GM19468 (cell line): ENCODE data around the gene KCNQ2.

ENCODE experiments used
- ATAC-seq: cut with Tn5 transposase; IDR thresholded peaks from one replicate; pipeline ENCODE4 v1.9.1; 2021; ENCODE audit warnings: mild to moderate bottlenecking, moderate library complexity, moderate number of reproducible peaks; ENCODE audit not compliant: unreplicated experiment; ENCODE audit errors: extremely low read depth

KCNQ2 gene

DNA sequence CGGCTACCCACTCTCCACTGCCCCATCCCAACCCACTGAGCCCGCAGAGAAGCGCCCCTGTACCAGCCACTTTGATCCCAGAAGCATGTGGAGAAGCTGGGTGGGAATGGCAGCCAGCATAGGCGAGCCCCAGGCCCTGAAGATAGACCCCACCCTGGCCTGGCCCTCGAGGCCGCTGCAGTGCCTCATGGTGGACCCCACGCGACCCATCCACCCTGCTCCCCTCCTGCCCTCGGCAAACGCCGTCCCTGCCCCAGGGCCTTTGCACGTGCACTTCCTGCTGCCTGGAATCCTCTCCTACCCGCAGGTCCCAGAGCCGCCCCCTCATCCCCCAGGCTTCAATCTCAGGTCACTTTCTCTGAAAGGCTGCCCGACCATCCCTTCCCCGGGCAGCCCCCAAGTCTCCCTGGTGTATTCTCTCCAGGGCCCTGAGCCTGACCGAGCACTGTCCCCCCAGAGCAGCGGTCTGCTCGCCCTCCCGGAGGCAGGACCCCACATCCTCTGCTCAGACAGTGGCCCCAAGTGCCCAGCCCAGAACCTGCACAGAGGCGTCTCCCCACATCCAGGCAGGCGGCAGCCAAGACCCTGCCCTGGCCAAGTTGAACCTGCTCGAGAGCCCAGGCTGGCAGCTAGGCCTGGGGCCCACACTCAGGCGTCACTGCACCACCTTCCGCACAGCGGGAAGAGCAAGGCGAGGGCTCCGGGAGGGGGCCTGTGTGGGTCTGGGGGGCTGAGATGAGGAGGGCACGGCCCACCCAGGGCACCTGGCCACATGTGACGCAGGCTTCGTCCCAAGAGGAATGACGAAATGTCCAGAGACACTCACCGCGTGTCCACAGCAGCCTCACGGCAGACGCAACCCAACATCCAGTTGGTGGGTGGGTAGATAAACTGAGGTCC lies 14.0 kb downstream of the KCNQ2 start:
- no peak for ATAC-seq

GRCh38 chr20:63457737-63458136 lies 14.7 kb downstream of the KCNQ2 start:
- no peak for ATAC-seq

- ATAC-seq: no peak
Observed at GRCh38 chr20:63456429-63457284, 15.8 kb downstream of the KCNQ2 start.

- ATAC-seq: no peak
Observed at GRCh38 chr20:63455568-63455859, 16.9 kb downstream of the KCNQ2 start.

DNA sequence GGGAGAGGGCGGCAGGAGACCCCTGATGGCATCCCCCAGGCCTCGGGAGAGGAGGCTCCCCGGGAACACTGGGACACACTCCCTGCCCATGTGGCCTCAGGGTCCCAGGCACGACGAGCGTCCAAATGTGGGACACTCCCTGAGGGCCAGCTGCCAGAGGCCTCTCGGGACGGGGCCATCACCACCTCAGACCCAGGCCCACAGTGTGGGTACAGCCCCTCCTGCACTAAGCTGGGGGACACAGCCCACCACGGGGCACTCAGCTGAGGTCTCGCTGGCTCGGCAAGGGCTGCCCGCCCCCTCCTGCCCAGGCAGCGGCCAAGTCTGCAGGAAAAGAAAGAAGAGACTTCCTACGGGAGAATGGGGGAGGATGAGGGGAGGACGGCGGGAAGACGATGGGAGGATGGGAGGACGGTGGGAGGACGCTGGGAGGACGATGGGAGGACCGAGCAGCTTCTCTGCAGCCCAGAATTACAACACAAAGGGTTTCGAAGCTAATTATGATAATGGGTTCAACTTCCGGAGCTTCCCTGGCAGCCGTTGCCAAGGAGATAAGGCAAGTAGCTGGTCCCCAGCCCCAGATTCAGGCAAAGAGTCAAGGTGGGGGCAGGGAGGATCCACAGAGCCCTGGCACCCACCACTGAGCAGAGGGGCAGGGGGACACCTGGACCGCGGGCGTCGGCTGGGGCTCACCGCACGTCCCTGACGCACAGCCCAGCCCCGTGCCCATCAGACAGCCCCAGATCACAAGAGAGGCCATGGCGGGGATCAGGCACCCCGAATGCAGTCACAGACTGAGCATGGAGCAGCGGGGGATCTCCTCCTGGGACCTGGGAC lies 17.5 kb downstream of the KCNQ2 start:
- no peak for ATAC-seq

DNA sequence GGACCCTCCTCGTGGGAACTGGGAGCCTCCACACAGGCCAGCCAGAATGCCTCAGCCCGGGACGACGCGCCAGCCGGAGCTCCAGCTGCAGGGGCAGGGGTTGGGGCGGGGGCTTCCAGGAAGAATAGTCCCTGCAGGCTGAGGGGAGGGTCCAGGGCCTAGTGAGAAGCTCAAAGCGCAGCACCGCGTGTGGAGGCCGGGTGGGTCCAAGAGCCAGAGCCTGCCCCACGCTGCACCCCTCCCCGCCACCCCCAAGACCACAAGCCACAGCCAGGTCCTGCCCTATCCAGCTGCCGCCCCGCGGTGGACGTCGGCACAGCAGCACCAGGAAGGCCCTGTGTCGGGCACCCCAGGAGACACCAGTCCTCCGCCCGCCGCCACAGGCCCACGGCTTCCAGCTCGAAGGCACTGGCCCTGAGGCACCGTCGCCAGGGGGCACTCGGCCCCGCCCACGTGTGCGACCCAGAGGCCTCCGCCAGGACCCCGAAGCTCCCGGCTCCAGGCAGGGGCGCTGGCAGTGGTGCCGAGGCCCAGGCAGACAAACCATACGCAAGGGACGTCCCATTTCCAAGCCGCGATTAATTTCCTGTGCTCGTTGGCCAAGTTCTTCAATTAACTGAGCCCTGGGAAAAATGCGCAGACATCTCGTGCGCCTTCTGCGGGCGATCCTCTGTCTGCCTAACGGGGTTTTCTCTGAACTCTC lies 19.5 kb downstream of the KCNQ2 start:
- ATAC-seq: no peak

DNA sequence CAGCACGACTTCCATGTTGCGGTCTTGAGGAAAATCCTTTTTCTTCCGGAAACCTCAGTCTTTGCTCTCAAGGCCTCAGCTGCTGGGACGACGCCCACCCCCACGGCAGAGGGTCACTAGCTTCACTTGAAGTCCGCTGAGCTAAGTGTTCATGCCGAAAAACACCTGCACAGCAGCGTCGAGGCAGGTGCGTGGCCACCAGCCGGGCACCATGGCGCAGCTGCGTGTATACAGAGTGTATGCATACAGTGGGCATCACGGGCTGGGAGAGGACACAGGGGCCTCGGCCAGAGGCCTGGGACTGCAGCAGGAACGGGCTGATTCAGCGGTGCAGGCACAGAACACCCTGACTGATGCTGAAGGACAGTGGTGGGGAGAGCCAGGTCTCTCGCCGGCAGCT lies 20.1 kb downstream of the KCNQ2 start:
- ATAC-seq: no peak

DNA sequence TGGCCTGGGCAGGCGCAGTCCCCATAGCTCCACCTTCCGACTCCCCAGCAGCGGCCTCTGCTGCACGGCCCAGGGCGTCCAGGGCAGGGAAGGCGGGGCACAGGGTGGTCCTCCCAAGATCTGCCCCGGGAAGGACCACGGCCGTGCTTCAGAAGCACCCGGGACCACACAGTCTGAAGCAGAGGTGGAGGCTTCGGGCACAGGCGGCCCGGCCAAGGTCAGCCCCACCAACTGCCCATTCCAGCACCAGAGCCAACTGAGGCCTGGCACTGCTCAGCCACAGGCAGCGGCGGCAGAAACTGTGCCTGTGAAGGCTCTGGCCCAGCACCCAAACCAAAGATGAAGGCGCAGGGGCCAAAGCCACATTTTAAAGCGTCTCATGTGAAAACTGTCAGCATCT lies 20.6 kb downstream of the KCNQ2 start:
- ATAC-seq: no peak

DNA sequence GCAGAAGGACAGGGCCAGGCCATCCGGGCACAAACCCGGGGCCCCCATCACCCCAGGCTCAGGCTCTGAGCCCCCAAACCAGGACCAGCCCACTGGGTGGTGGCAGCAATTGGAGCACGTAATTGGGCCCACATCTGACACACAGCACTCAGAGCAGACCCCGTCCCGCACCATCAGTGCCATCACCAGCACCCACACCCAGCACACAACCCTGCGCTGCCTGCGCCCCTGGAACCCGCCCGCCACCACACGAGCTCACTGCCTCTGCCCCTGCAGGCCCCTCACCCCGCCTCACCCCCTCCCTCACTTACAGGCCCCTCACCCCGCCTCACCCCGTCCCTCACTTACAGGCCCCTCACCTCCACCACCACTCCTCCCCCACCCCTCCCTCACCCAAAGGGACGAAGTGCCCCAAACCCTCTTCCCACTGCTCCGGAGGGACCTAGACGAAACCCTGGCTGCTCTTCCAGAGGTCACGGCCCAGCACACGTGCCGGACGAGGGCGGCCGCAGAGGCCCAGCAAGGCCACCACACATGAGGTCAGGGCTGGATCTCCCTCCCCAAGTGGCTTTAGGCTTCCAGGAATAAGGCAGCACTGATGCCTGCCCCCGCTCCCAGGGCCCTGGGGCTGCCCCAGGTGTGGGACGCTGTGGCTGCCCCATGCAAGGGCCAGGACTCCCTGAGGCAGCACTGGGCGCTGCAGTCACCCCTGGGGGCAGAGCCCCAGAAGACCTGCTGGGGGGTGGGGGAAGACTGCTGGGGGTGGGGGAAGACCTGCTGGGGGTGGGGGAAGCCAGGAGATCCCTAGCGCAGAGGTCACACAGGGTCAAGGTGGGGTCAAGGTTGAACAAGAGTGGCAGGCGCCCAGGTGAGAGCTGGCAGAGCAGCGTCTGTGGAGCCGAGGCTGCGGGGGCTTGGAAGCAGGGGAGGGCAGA lies 22.4 kb downstream of the KCNQ2 start:
- ATAC-seq: no peak

GRCh38 chr20:63449025-63449424 lies 23.4 kb downstream of the KCNQ2 start:
- ATAC-seq: no peak

GRCh38 chr20:63448031-63448430 lies 24.4 kb downstream of the KCNQ2 start:
- ATAC-seq: no peak

DNA sequence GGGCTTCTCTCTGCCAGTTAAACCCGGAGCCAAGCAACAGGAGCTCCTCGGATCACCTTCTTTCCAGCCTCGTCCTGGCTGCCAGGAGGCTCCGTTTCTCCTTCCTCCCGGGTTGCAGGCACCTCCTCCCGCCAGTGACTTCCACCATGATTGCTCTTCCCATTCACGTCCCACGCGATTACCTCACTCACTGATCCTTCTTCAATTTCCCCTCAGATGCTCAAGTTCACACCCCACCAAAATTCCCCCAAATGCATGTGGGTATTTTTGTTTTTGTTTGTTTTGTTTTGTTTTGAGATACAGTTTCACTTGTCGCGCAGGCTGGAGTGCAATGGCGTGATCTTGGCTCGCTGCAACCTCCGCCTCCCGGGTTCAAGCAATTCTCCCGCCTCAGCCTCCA lies 25.1 kb downstream of the KCNQ2 start:
- no peak for ATAC-seq

- ATAC-seq: no peak
Observed at GRCh38 chr20:63446216-63447024, 26.0 kb downstream of the KCNQ2 start.

- no peak for ATAC-seq
Observed at GRCh38 chr20:63445075-63445734, 27.2 kb downstream of the KCNQ2 start.

GRCh38 chr20:63444548-63444947 lies 27.9 kb downstream of the KCNQ2 start:
- no peak for ATAC-seq

- ATAC-seq: no peak
Observed at GRCh38 chr20:63443606-63444395, 28.7 kb downstream of the KCNQ2 start.

DNA sequence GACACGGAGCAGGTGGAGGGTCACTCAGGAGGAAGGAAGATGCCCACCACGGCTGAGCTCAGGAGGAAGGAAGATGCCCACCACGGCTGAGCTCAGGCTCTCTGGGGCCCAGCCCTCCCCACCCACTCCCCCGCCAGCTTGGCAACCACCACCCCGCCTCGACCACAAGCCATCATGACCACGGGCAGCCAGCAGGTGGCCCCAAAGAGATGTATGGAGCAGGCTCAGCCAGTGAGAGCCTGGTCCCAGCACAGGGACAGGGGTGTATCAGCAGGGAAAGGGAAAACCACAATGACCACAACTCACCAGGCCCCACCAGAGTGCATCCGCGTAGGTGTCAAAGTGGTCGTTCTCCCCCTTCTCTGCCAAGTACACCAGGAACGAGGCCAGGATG lies 30.4 kb downstream of the KCNQ2 start:
- ATAC-seq: no peak
